Endothelial cell (in vitro differentiated cells): ENCODE data around the gene HYDIN. TPM values are rescaled to one million over a fixed set of nuclear protein-coding genes. Genes with fewer than 3 reads are reported as not detected.

Experiments used
- DNase-seq: peaks from one replicate; pipeline ENCODE4 v3.0.0; 2021; ENCODE audit warnings: low spot score
- H3K27ac Mint-ChIP-seq: one replicate; pipeline ENCODE4 v1.8.0; 2021; ENCODE audit warnings: mixed read lengths, inconsistent platforms; ENCODE audit not compliant: unreplicated experiment
- H3K27me3 Mint-ChIP-seq: one replicate; pipeline ENCODE4 v1.8.0; 2021; ENCODE audit warnings: mild to moderate bottlenecking, moderate library complexity, mixed read lengths, inconsistent platforms; ENCODE audit not compliant: unreplicated experiment
- H3K36me3 Mint-ChIP-seq: one replicate; pipeline ENCODE4 v1.8.0; 2021; ENCODE audit warnings: mild to moderate bottlenecking, low read depth, mixed read lengths, inconsistent platforms; ENCODE audit not compliant: unreplicated experiment
- H3K4me1 Mint-ChIP-seq: one replicate; pipeline ENCODE4 v1.8.0; 2021; ENCODE audit warnings: mild to moderate bottlenecking, mixed read lengths, inconsistent platforms; ENCODE audit not compliant: unreplicated experiment
- H3K4me3 Mint-ChIP-seq: one replicate; pipeline ENCODE4 v1.8.0; 2021; ENCODE audit warnings: mild to moderate bottlenecking, mixed read lengths, inconsistent platforms; ENCODE audit not compliant: unreplicated experiment
- H3K9me3 Mint-ChIP-seq: one replicate; pipeline ENCODE4 v1.8.0; 2021; ENCODE audit warnings: mixed read lengths, inconsistent platforms; ENCODE audit not compliant: unreplicated experiment
- total RNA-seq: library from RNA; stranded (reverse); fragmentation: NEBNext Ultra II Directional; extraction: Animal tissue kit (Norgen Biotek cat#: 25700); gene quantifications from one replicate; pipeline ENCODE4 v1.2.1, GENCODE V29; 2021; ENCODE audit not compliant: unreplicated experiment
- TF ChIP-seq, protein P1 (sequence below): fragments of 200-600 bp; sonication (generic); IDR thresholded peaks from one replicate; pipeline ENCODE4 v1.5.0; 2021; ENCODE audit warnings: antibody characterized with exemption; ENCODE audit not compliant: unreplicated experiment

Gene HYDIN
- total RNA-seq, 1 donor from 2014 or later = 2.5 TPM

GRCh38 chr16:71262391-71262790, 31.9 kb upstream of the HYDIN start:
- Mint-ChIP-seq H3K27ac (no peak overlapping the region), H3K4me1 (peaks cover 33% of the 10 kb centered on the region), H3K36me3 (peaks cover 4% of the 10 kb centered on the region), H3K9me3 (no peaks in the 10 kb centered on the region), H3K4me3 (no peak overlapping the region), H3K27me3 (peaks cover 1% of the 10 kb centered on the region)
- TF ChIP-seq, protein P1, sequence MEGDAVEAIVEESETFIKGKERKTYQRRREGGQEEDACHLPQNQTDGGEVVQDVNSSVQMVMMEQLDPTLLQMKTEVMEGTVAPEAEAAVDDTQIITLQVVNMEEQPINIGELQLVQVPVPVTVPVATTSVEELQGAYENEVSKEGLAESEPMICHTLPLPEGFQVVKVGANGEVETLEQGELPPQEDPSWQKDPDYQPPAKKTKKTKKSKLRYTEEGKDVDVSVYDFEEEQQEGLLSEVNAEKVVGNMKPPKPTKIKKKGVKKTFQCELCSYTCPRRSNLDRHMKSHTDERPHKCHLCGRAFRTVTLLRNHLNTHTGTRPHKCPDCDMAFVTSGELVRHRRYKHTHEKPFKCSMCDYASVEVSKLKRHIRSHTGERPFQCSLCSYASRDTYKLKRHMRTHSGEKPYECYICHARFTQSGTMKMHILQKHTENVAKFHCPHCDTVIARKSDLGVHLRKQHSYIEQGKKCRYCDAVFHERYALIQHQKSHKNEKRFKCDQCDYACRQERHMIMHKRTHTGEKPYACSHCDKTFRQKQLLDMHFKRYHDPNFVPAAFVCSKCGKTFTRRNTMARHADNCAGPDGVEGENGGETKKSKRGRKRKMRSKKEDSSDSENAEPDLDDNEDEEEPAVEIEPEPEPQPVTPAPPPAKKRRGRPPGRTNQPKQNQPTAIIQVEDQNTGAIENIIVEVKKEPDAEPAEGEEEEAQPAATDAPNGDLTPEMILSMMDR = no peak
- no peak for DNase-seq

DNA sequence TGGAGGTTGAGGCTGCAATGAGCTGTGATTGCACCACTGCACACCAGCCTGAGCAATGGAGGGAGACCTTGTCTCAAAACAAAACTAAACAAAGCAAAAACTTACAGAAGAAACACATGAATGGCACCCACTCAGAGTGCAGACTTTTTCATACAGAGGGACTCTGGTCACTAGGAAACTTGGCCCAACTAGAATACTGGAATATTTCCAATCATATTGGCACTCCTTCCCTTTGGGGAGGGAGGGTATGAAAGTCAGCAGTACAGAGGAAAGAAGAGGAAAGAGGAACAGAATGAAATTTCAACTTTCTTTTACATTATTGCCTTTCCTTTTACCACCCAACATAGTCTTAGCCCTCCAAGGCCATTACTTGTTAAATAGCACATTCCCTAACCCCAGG, 30.5 kb upstream of the HYDIN start:
- no peak for DNase-seq
- H3K4me3 Mint-ChIP-seq = no peak overlapping the region
- peaks cover 36% of the 10 kb centered on the region for H3K4me1 Mint-ChIP-seq
- peaks cover 4% of the 10 kb centered on the region for H3K36me3 Mint-ChIP-seq
- TF ChIP-seq, protein P1 = no peak
- H3K9me3 Mint-ChIP-seq = no peaks in the 10 kb centered on the region
- H3K27ac Mint-ChIP-seq = peak overlapping the region; percentile 45
- peaks cover 1% of the 10 kb centered on the region for H3K27me3 Mint-ChIP-seq

DNA sequence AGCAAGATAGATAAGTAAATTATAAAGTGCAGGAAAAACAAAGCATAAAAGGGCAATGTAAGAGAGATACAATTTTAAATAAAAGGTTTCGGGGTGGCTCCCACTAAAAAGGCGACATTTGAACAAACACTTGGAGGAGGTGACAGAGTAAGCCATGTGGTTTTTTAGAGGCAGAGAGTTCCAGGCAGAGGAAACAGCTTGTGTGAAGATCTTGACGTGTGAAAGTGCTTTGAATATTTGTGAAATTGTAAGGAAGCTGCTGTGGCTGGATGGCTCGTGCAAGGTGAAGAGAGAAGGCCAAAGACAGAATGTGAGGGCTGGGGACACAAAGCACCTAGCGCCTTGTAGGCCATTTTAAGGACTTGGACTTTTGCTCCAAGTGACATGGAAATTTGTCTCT, 28.6 kb upstream of the HYDIN start:
- DNase-seq = no peak
- H3K36me3 Mint-ChIP-seq = peaks cover 4% of the 10 kb centered on the region
- H3K4me1 Mint-ChIP-seq = peaks cover 39% of the 10 kb centered on the region
- H3K27me3 Mint-ChIP-seq = peaks cover 2% of the 10 kb centered on the region
- no peak overlapping the region for H3K4me3 Mint-ChIP-seq
- peak overlapping the region; percentile 33 for H3K27ac Mint-ChIP-seq
- no peaks in the 10 kb centered on the region for H3K9me3 Mint-ChIP-seq
- TF ChIP-seq, protein P1 = no peak

DNA sequence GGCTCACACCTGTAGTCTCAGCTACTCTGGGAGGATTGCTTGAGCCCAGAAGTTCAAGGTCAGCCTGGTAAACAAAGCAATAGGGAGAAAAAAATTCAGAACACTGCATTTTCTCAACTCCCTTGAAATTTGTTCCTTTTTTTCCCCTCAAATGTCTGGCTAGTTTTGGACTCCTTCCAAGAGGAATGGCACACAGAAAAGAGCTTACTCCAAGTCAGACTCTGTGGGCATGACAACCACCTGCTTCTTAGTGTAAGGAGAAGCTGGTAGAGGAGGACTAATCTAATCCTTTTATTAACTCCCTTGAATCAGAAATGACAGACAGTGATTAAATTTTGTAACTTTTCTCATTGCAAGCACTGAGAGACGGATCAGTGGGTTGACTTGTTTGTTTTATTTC, 27.9 kb upstream of the HYDIN start:
- H3K4me1 Mint-ChIP-seq = peaks cover 39% of the 10 kb centered on the region
- no peak for DNase-seq
- H3K4me3 Mint-ChIP-seq = no peak overlapping the region
- TF ChIP-seq, protein P1 = no peak
- H3K36me3 Mint-ChIP-seq = peaks cover 4% of the 10 kb centered on the region
- H3K27ac Mint-ChIP-seq = no peak overlapping the region
- no peaks in the 10 kb centered on the region for H3K9me3 Mint-ChIP-seq
- peaks cover 2% of the 10 kb centered on the region for H3K27me3 Mint-ChIP-seq

DNA sequence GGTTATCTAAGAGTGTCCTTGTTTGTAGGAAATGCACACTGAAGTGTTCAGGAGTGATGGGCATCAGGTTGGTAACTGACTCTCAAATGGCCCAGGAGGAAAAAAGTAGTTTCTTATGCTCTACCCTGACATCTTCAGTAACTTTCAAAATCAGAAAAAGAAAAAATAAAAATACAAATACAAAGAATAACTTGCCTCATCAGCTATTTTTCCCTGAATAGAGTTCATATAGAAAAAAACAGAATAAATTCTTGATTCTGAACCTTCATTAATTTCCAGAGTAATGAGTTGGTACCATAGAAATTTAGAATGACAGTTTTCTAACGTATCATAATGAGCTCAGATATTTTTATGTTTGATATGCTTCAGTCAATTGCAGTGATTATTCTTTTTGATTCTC, 27.2 kb upstream of the HYDIN start:
- Mint-ChIP-seq H3K27ac (no peak overlapping the region), H3K4me3 (no peak overlapping the region), H3K9me3 (no peaks in the 10 kb centered on the region), H3K4me1 (peaks cover 39% of the 10 kb centered on the region), H3K27me3 (peaks cover 2% of the 10 kb centered on the region), H3K36me3 (peaks cover 4% of the 10 kb centered on the region)
- TF ChIP-seq, protein P1 = no peak
- DNase-seq = no peak
